ENCODE results near the gene UQCRQ.
"Not testable (repeated sequence)": the region's sequence is repeated elsewhere in the genome, so short reads cannot be mapped to it uniquely, and the experiment has no call there.

Gene UQCRQ

DNA sequence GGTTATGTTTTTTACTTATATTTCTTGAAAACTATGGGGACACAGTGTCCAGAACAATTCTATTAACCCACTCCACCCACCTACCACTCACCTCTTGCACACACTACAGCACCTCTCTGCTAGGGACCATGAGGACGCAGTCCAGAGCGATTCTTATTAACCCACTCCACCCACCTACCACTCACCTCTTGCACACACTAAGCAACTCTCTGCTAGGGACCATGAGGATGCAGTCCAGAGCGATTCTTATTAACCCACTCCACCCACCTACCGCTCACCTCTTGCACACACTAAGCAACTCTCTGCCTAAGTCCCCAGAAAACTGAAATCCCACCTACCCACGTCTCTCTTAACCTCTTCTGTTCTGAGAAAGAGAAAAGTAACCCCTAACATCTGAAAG lies 33.8 kb upstream of the UQCRQ start:
- DNase-seq (ENCODE audit: low read depth in 2 of 2, low spot score in 1 of 2): no peak

DNA sequence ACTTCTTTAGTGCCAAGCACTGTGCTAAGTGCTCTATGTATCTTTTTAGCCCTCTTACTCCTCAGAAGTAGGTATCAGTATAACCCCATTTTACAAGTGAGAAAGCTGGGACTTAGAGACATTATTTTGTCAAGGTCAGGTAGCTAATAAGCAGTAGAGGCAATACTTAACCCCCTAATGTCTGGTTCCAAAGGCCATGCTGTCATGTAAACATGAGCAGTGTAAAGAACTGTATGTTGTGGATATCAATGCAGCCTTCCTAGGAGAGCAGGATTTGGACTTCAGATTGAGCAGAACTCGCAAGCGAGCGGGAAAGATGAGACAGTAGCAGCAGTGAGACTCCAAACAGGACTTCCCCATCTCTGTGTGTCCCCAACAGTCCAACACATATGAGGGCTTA lies 32.4 kb upstream of the UQCRQ start:
- no peak for DNase-seq (ENCODE audit: low read depth in 2 of 2, low spot score in 1 of 2)

DNA sequence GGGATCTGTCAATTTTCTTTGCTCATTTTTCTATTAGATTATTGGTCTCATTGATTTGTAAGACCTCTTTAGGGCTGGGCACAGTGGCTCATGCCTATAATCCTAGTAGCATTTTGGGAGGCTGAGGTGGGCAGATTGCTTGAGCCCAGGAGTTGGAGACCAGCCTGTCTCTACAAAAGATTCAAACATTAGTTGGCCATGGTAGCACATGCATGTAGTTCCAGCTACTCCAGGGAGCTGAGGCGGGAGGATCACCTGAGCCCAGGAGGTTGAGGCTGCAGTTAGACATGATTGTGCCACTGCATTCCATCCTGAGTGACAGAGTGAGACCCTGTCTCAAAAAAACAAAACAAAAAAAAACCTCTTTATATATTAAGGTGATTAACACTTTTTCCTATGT lies 29.6 kb upstream of the UQCRQ start:
- no peak for DNase-seq (ENCODE audit: low read depth in 2 of 2, low spot score in 1 of 2)

DNA sequence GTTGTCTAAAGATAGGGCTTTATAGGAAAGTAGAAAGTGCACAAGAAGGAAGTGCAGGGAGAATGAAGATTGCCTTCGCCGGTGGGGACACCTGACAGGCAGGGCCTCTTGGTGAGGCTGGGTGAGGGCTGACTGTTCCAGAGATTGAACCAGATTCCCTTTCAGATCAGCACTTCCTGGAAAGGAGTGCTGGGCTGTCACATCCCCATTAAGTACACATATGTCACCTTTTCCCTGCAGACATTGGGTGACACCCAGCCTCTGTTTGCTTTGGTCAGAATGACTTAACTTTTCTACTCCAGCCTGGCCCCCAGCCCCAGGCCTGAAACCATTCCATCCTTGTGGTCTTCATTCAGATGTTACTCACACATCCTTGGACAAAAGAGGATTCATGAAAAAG lies 28.6 kb upstream of the UQCRQ start:
- no peak for DNase-seq (ENCODE audit: low read depth in 2 of 2, low spot score in 1 of 2)

DNA sequence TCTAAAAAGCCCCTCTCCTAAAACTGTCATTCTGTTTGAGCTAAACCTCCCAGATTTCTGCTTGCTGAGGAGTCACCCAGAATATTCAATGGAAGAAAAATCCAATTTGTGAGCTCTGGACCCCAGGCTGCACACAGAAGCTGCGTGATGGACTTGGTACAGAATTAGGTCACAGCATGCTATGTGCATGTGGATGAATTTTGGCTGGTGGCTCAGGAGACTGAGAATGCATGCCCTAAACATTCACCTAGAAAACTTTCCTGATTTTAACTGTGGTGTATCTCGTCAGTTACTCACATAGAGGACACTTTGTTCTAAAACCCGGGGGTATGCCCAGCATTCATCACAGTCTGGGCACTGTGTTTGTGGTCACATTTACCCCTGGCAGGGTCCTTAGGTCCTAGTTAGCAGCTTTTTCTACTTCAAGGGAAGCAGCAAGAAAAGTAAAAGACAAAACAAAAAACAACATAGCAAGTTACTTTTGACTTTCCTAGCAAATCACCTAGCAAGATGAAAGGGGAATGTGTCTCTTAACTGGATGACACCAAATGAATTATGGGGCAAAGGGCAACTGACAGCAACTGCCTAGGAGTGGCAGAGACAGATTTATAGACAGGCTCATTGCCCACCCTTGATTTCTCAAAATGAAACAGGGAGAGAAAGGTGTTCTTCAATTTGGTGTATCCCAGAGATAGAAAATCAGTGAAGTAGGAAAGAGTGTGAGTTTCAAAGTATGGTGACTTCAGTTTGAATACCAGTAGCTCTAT lies 27.7 kb upstream of the UQCRQ start:
- no peak for DNase-seq (ENCODE audit: low read depth in 2 of 2, low spot score in 1 of 2)

DNA sequence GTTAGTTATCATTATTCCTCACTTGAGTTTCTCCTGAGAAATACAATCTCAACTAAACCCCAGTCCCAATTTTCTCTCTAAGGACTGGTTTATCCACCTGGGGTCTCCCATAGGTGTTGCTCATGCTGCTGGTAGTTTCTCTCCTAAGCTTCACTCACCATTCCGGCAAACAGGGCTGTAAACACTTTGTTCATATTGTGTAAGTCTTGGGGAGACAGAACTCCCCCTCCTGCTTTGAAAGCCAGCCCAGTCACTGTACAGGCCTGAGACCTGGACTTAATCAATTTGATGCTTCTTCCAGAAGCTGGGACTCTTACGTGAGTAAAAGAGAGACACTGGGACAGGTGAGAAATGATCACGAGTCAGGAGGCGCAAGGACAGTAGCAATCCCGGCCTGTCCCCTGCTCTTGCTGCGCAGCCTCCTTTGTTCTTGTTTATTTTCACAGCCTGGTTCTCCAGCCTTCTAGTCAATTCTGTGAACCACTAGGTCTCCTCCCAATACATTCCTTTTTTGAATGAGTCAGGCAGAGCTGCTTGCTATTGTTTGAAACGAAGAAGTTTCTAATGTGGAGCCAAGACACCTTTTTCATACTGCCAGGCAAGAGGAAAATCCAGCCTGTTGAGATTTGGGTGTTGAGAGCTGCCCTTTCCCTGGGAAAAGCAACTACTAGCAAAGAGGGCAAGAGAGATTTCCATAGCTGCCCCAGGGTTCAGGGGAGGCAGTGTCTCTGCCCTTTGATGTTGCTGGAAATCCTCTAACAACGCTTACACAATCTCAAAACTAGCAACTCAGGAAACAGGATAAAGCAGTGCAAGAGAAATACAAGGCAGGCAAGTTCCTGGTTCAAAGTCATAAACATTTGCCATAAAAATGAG lies 26.8 kb upstream of the UQCRQ start:
- DNase-seq (ENCODE audit: low read depth in 2 of 2, low spot score in 1 of 2): no peak

DNA sequence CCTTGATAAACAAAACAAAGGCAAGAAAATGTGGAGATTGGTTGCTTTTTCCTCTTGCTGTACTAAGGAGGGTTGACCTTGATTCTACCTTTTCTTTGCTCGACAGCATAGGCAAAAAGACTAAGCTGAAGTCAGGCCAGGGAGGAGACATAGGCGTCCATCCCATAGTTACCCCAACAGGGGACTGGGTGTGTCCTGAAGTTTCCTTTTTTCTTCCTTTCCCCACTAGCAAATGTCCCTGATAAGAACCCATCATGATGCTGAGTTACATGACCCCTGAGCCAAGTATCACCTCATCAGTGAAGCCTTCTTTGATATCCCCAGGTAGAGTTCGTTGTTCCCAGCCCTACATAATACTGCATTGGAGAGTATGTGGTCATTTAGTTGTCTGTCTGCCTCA lies 26.1 kb upstream of the UQCRQ start:
- DNase-seq (ENCODE audit: low read depth in 2 of 2, low spot score in 1 of 2): no peak

DNA sequence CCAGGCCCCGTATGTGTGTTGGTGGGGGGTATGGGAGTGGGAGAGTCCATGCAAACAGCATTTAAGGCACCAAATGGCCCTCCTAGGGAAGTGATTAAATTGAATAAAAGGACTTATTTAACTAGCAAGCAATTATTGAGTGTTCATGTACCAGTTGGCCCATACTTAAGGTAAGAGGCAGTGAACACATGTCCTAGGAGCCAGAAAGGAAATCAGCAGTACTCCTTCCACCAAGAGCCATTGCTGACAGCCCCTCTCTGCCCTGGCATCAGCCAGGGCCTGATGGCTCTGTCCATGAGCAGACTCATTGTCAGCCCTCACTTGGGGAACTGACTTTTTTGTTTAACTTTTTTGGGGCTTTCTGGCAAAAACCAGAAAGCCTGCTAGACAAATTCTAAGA lies 25.5 kb upstream of the UQCRQ start:
- no peak for DNase-seq (ENCODE audit: low read depth in 2 of 2, low spot score in 1 of 2)

DNA sequence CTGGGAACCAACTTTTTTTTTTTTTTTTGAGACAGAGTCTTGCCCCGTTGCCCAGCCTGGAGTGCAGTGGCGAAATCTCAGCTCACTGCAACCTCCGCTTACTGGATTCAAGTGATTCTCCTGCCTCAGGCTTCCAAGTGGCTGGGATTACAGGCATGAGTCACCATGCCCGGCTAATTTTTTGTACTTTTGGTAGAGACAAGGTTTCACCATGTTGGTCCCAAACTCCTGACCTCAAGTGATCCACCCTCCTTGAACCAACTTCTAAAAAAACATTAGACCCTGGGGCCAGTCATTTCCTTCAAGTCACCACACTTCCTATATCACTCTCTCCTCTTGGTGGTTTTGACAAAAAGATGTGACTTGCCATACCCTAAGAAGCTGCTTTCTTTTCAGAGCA lies 25.1 kb upstream of the UQCRQ start:
- DNase-seq (ENCODE audit: low read depth in 2 of 2, low spot score in 1 of 2): no peak

DNA sequence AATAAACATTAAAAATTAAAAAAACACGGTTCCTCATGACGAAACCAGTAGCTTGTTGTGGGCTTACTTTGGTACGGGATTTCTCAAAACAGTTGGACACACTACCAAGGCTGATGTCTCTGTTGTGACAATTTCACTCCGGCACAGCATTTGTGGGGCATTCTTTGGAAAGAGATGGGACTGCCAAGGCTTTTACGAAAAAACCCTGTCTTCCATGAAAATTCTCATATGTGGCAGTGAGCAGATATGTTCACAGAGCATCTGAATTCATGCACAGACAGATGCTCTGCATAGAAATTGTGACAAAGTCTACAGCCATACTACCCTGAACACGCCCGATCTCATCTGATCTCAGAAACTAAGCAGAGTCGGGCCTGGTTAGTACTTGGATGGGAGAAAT lies 18.2 kb upstream of the UQCRQ start:
- no peak for DNase-seq (ENCODE audit: low read depth in 2 of 2, low spot score in 1 of 2)

DNA sequence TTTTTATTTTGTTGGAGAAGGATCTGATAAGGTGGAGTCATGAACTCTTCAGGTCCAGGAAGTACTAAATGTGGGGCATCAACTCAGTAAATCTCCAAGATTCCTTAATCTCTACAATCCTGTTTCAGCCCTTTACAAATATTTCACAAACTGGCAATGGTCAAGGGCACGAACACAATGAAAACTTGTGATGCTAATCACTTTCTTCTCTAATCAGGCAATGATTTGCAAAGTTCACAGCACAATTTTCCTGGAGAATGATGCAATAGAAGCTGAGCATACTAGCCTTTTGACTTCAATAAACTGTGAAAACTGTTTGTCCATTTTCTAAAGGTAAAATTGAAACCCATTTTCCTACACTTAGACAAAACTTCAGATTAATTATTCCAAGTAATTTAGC lies 17.1 kb upstream of the UQCRQ start:
- no peak for DNase-seq (ENCODE audit: low read depth in 2 of 2, low spot score in 1 of 2)

DNA sequence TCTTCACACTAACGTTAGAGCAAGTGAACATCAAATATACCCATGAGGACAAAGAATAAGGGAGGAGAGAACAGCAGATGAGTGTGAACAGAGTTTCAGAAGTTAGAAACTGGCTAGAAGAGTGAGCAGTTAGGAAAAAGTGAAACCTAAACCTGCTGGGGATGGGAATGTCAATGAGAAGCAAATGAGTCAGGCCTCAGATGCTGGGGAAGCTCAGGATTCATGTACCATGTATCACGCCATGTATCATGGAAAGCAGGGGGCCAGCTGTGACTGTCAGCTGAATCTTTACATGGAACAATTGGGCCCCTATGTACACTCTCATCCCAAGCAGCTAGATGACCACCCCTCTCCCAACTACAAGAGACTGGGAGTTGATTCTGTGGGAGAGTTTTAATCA lies 16.4 kb upstream of the UQCRQ start:
- no peak for DNase-seq (ENCODE audit: low read depth in 2 of 2, low spot score in 1 of 2)

DNA sequence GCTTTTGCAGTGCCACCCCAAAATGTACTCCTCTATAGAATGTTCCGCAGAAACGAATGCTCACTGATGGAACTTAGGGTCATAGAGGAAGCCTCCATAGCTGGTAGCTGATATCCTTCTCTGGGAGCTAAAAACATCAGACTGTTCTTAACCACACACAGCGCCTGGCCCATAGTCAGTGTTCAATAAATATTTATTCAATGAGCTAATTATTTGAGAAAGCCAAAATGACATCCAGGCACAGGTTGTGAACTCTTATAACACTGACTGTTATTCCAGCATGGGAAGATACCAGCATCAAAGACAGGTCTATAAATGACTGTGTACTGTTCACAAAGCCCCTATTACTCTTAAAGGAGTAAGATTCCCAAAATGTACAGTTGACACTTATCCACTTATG lies 13.1 kb upstream of the UQCRQ start:
- no peak for DNase-seq (ENCODE audit: low read depth in 2 of 2, low spot score in 1 of 2)

DNA sequence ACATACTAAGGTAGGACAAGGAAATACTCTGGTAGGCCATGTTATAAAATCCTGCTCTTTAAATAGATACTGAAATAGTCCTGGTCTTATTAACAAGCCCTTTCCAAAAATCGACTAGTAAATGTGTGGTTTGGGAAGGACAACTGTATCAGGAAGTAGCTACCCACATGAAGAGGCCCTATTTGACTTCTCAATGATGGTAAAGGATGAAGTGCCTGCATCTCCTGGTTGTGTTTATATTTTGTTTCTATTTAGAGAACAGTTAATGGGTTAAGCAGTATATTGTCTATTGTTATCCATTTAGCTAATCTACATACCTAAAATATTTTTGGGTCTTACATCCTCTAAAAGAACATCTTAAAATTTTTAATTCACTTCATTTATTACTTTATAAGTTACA lies 12.7 kb upstream of the UQCRQ start:
- DNase-seq (ENCODE audit: low read depth in 2 of 2, low spot score in 1 of 2): no peak

DNA sequence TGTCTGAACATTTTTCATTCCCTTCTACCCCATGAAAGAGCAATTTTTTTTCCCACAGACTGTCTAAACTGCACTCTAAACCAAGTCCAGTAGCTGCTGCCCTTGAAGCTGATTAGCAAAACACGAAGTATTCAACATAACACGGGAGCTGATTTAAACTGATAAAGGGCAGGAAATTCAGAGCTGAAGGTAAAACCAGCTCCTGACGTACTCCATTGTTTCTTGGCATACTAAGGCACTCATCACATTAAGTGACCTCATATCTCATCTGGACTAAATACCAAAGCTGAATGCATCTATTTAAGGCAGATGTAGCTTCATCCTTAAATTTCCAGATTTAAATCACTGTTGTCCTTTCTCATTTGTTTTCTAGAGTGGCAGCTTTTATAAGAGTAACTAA lies 12.1 kb upstream of the UQCRQ start:
- DNase-seq (ENCODE audit: low read depth in 2 of 2, low spot score in 1 of 2): no peak

DNA sequence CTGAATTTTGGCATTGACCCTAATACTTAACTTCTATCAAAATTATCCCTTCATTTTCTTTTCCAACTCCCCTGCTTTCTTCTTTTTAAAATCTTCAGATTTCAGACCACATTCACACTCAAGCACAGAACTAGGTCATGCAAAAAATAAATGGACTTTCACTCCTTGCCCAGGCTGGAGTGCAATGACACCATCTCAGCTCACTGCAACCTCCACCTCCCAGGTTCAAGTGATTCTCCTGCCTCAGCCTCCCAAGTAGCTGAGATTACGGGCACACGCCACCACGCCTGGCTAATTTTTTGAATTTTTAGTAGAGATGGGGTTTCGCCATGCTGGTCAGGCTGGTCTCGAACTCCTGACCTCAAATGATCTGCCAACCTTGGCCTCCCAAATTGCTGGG lies 11.4 kb upstream of the UQCRQ start:
- not testable (repeated sequence) for DNase-seq (ENCODE audit: low read depth in 2 of 2, low spot score in 1 of 2)

DNA sequence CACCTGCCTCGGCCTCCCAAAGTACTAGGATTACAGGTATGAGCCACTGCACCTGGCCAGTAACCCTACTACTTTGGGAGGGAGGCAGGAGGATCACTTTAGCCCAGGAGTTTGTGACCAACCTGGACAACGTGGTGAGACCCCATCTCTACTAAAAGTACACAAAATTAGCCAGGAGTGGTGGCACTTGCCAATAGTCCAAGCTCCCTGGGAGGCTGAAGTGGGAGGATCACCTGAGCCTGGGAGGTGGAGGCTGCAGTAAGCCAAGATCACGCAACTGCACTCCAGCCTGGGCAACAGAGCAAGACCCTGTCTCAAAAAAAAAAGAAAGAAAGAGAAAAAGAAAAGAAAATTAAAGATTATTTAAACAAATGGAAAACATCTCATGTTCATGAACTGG lies 10.4 kb upstream of the UQCRQ start:
- DNase-seq (ENCODE audit: low read depth in 2 of 2, low spot score in 1 of 2): no peak

DNA sequence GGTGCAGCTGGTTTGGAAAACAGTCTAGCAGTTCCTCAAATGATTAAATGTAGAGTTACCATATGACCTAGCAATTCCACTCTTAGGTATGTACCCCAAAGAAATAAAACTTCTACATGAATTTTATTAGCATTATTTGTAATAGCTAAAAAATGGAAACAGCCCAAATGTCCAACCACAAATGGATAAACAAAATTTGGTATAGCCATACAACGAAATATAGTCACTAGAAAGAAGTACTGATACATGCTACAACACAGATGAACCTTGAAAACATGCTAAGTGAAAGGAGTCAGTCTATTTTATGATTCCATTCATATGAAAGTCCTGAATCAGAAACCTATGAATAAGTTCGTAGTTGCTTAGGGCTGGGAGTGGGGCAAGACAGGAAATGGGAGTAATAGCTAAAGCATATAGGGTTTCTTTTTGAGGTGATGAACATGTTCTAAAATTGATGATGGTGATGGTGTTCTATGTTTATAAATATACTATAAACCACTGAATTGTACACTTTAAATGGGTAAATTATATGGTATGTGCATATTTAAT lies 6.5 kb upstream of the UQCRQ start:
- no peak for DNase-seq (ENCODE audit: low read depth in 2 of 2, low spot score in 1 of 2)

DNA sequence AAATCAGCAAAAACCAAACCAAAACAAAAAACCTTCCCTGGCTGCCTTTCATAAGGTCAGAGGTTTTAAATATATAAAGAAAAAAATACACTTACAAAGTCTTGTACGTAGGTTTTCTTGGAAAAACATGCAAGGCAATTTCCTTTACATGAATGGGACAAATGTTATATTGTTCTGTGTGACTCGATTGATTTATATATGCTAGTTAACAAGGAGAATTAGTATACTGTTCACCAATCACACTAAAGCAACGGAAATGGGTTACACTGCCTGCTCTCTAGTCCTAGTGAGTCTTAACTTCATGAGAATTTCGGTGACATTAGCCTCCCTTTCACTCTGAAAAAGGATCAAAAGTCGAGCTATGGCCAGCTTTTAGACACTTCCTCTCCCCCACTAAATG lies 5.7 kb upstream of the UQCRQ start:
- no peak for DNase-seq (ENCODE audit: low read depth in 2 of 2, low spot score in 1 of 2)

DNA sequence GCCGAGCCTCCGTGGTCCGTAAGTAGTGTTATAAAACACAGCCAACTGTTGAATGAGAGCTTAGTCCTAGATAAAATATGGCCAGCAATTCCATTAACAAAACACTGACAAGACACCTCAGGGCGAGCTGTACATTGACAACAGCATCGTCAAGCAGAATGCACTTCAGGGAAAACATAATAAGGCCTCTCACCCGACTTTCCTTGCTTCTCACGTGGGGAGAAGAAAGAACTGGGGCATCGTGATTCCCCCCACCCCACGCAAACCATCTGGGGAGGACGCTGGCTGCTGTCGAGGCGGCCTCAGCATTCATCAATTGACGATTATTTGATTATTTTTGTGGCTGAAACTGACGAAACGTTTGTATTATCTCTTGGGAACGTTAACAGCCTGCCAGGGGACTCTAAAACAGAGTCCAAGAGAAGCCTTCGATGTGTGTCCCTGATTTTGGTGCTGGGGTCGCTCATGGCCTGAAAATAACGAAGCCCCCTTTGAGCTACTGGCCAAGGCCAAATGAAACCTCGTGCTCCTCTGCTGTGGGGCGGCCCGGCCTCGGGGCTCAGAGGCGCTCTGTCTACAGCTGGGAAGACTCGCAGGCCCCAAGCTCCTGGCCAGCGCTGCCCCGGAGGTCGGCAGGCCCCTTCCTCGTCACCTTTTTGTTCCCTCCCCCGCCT lies 637 bp upstream of the UQCRQ start:
- no peak for DNase-seq (ENCODE audit: low read depth in 2 of 2, low spot score in 1 of 2)

DNA sequence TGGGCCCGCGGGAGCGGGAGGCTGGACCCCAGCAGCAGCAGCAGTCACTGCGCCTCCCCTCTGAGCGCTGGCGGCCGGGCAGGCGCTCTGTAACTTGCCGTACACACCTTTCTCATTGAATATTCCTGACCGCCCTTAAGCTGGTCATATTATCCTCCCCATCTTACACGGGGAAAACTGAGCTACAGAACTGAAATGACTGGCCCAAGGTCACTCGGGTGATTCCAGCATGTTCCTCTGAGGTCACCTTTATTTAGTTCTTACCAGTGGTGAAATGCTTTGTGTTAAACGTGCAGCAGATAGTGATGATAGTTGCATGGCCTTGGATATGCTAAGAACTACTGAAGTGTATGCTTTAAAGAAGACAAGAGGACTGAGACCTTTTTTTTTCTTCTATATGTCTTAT lies 607 bp downstream of the UQCRQ start:
- no peak for DNase-seq (ENCODE audit: low read depth in 2 of 2, low spot score in 1 of 2)

DNA sequence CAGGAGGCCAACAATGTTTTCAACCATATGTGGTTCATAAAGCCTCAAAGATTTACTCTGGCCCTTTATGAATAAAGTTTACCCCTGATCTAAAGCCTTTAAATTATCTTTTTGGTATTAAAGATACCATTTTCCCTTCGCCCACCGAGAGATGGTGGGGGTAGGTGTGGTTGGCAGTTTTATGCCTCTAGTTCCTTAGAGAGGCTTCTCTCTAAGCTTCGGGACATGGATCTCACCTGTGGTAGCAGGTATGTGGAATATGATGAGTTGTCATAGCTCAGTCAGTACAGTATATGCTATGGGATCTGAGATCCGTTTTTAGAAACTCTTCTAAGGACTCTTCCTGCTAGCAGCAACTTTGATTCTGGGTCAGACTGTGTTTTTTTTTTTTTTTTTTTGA lies 2.3 kb downstream of the UQCRQ start:
- no peak for DNase-seq (ENCODE audit: low read depth in 2 of 2, low spot score in 1 of 2)
